ENCODE measurements around the gene PRKG2.

DNA sequence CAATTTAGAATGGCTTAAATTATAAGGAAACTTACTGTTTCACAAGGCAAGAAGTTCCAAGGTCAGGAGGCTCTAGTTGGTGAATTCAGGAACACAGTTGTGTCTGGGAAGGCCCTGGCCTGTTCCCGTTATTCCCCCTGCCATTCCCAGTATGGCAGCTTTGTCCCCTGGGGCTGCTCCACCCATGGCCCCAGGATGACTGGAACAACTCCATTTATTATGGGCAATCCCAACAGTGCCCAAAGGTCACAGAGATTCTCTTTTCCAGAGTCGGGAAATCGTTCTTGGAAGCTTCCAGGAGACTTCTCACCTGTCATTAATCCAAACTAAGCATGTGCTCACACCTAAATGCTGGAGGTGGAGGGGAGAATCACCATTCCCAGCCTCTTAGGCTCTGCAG lies 2.8 kb upstream of the PRKG2 start:
- TF ChIP-seq POLR2AphosphoS5 (IDR thresholded peaks at IDR 0.05), result no peak
- TF ChIP-seq, protein P1, sequence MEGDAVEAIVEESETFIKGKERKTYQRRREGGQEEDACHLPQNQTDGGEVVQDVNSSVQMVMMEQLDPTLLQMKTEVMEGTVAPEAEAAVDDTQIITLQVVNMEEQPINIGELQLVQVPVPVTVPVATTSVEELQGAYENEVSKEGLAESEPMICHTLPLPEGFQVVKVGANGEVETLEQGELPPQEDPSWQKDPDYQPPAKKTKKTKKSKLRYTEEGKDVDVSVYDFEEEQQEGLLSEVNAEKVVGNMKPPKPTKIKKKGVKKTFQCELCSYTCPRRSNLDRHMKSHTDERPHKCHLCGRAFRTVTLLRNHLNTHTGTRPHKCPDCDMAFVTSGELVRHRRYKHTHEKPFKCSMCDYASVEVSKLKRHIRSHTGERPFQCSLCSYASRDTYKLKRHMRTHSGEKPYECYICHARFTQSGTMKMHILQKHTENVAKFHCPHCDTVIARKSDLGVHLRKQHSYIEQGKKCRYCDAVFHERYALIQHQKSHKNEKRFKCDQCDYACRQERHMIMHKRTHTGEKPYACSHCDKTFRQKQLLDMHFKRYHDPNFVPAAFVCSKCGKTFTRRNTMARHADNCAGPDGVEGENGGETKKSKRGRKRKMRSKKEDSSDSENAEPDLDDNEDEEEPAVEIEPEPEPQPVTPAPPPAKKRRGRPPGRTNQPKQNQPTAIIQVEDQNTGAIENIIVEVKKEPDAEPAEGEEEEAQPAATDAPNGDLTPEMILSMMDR (IDR thresholded peaks at IDR 0.05), result no peak

All from transverse colon (tissue), 4 donors.